ENCODE measurements around the gene ATRNL1.
"Not testable (repeated sequence)": the region's sequence is repeated elsewhere in the genome, so short reads cannot be mapped to it uniquely, and the experiment has no call there.

The ATRNL1 gene

DNA sequence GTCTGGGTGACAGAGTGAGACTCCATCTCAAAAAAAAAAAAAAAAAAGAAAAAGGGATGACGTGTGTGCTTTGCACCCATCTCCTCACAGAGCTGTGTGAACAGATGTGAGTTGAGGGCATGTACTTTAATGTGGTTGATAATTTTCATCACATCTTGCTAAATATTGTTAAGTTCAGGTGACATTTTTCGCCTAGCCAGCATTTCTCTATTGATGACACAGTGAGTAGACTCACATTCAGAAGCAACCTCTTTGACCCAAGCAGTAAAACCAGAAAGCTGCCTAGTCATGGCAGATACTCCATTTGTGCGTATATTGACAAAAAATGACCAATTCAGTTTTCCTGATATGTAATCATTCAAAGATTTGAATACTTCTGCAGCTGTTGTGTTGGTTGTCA, 126.0 kb downstream of the ATRNL1 start:
- no peak for DNase-seq (ENCODE audit: low spot score)

DNA sequence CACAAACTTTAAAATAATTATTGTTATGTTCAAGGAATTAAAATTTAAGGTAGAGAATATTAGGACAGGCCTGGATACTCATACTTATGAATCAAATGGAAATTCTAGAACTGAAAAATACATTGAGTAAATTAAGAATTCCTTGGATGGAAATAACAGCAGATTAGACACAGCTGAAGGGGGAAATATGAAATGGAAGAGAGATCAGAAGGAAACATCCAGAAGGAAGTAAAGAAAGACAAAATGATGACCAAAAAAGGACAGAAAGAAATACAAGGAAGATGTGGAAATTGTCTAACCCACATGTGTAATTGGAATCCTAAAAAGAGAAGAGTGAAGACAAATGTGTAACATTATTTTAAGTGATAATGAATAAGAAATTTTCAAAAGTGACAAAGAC, 128.9 kb downstream of the ATRNL1 start:
- no peak for DNase-seq (ENCODE audit: low spot score)

GRCh38 chr10:115239761-115240160, 146.6 kb downstream of the ATRNL1 start:
- DNase-seq (ENCODE audit: low spot score) = peak; percentile 36

DNA sequence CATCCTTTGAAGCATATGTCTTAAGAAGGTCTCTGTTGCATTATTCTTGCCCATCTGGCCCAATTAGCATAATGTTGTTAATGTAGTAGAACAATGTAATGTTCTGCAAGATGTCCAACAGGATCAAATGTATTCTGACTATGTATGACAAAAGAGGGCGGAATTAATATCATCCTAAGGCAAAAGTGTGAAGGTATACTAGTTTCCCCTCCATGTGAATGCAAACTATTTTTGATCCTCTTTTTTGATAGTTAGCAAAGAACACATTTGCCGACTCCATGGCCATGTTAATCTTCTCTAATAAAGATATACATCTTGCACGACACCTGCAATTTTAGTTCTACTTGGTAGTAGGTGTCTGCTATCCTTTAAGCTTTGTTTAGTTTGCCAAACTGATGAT, 157.6 kb downstream of the ATRNL1 start:
- no peak for DNase-seq (ENCODE audit: low spot score)

GRCh38 chr10:115253765-115254164, 160.6 kb downstream of the ATRNL1 start:
- DNase-seq (ENCODE audit: low spot score) = not testable (repeated sequence)

DNA sequence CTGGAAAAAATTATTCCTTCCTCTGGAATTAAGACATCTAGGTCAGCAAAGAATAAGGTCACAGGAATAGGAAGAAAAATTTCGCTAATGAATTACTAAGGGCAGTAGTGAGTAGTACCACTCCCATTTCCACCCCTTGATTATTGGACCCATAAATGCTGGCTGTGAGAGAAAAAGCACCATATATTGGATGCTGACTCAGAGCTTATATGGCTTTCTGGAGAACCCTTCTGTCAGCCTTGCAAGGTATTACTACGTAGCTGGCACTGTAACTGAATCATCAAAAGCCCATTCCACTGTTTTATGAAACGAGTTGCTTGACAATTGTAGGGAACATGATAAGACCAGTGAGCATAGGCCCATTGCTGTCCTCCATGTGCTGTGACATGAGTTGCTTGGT, 179.3 kb downstream of the ATRNL1 start:
- DNase-seq (ENCODE audit: low spot score) = no peak

DNA sequence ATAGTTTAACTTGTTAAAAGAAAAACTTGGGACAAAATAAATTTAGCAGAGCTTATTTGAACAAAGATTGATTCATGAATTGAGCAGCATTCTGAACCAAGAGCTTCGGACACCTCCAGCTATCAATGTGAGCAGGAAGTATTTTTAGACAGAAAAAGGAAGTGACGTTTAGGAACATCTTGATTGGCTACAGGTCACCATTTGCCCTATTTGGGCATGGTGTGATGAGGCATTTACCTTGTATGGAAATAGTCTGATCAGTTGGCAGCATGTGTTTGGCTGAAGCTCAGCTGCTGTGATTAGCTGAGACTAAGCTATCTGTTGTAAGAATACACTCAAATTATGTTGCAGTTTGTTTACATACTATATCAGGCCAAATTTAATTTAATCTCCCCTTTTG, 185.1 kb downstream of the ATRNL1 start:
- DNase-seq (ENCODE audit: low spot score) = no peak

GRCh38 chr10:115295213-115295805, 202.1 kb downstream of the ATRNL1 start:
- DNase-seq (ENCODE audit: low spot score) = no peak

- no peak for DNase-seq (ENCODE audit: low spot score)
Observed at GRCh38 chr10:115300080-115300479, 206.9 kb downstream of the ATRNL1 start.

DNA sequence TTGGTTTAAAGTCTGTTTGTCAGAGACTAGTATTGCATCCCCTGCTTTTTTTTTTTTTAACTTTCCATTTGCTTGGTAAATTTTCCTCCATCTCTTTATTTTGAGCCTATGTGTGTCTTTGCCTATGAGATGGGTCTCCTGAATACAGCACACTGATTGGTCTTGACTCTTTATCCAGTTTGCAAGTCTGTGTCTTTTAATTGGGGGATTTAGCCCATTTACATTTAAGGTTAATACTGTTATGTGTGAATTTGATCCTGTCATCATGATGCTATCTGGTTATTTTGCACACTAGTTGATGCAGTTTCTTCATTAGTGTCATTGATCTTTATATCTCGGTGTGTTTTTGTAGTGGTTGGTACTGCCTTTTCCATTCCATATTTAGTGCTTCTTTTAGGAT, 226.5 kb downstream of the ATRNL1 start:
- DNase-seq (ENCODE audit: low spot score) = not testable (repeated sequence)

GRCh38 chr10:115321360-115321759, 228.2 kb downstream of the ATRNL1 start:
- DNase-seq (ENCODE audit: low spot score) = no peak

DNA sequence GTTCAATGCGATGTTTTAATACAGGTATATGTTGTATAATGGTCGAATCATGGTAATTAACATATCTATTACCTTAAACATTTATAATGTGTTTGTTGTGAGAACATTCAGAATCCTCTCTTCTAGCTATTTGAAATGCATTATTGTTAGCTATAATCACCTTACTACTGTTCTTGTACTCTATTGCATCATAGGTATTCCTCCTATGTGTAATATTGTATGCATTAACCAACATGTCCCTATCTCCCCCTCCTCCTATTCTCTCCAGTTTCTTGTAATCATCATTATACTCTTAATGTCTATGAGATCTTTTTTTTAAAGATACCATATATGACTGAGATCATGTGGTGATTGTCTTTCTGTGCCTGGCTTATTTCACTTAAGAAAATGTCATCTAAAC, 235.2 kb downstream of the ATRNL1 start:
- DNase-seq (ENCODE audit: low spot score) = no peak

DNA sequence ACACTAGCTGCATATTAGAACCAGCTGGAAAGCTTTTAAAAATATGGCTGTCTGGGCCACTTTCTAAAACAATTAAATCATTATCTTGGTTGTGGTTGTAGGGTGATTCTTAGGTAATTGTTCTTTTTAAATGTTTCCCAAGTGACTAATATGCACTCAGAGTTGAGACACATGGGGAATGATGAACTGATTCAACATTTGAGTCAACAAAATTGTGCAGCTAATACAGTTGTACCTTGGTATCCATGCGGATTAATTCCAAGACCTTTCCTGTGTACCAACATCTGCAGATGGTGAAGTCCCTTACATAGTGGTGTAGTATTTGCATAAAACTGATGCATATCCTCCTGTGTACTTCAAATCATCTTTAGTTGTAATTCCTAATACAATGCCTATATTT, 242.2 kb downstream of the ATRNL1 start:
- no peak for DNase-seq (ENCODE audit: low spot score)

- DNase-seq (ENCODE audit: low spot score) = peak; percentile 35
Observed at GRCh38 chr10:115355162-115355760, 262.1 kb downstream of the ATRNL1 start.

GRCh38 chr10:115367920-115368319, 274.8 kb downstream of the ATRNL1 start:
- DNase-seq (ENCODE audit: low spot score) = not testable (repeated sequence)

- DNase-seq (ENCODE audit: low spot score) = no peak
Observed at GRCh38 chr10:115379064-115379463, 285.9 kb downstream of the ATRNL1 start.

DNA sequence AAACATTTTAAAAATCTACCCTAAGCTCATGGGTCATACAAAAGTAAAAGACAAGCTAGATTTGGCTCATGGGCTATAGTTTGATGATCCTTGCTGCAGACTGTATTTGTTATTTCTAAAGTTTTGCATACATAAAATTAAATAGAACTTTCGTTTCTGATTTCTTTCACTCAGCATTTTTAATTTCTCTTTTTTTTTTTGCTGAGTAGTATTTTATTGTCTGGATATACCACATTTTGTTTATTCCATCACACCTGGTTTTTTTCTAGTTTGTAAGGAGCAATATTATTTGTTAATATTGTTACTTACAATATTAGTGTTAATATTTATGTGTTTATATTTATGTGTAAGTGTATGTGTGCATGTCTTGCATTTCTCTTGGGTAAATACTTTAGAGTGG, 291.5 kb downstream of the ATRNL1 start:
- no peak for DNase-seq (ENCODE audit: low spot score)

DNA sequence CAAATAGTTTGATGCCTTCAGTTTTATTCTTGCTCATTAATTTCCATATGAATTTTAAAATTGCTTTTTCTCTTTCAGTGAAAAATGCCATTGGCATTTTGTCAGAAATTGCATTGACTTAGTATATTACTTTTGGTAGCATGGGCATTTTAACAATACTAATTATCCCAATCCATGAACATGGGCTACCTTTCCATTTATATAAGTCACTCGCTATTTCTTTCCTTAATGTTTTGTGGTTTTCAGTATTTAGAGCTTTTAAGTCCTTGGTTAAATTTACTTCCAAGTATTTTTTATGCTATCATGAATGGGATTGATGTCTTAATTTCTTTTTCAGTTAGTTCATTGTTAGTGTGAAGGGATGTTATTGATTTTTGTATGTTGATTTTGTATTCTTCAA, 297.4 kb downstream of the ATRNL1 start:
- no peak for DNase-seq (ENCODE audit: low spot score)

DNA sequence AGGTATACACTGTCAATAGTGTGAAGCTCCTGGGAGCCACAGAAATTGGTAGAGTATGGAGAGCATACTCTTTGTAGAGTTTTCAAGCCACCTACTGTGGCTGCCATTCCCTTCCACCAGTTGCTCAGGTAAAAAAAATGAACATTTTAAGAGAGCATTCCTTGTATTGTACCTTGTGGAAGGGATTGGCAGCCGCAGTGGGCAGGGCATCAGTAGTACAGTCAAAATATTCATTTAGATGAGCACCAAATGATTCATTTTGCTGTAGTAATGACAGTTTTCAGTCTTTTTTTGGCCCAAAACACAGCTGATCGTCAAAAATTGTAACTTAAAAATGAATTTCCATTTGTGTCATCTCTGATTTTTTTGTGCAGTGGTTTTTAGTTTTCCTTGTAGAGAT, 304.9 kb downstream of the ATRNL1 start:
- no peak for DNase-seq (ENCODE audit: low spot score)

DNA sequence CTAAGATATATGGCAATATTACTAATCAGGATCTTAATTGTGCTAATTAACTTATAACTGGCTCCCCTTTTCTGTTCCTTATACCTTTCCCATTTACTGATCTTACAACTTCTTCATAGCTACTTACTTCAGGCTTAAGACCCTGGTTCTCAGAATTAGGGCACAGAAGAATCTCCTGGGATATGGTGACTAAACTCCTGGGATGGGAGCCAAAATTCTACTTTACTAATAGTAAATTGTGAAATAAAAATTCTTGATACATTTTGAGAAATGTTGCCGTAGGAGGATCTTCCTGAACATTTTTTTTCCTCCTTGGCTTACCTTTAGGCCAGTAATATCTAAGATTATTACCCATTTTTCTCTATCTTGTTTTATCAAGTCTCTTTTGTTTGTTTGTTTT, 309.5 kb downstream of the ATRNL1 start:
- peak; percentile 13 for DNase-seq (ENCODE audit: low spot score)

- DNase-seq (ENCODE audit: low spot score) = not testable (repeated sequence)
Observed at GRCh38 chr10:115405838-115406237, 312.7 kb downstream of the ATRNL1 start.

GRCh38 chr10:115409347-115409746, 316.2 kb downstream of the ATRNL1 start:
- no peak for DNase-seq (ENCODE audit: low spot score)

DNA sequence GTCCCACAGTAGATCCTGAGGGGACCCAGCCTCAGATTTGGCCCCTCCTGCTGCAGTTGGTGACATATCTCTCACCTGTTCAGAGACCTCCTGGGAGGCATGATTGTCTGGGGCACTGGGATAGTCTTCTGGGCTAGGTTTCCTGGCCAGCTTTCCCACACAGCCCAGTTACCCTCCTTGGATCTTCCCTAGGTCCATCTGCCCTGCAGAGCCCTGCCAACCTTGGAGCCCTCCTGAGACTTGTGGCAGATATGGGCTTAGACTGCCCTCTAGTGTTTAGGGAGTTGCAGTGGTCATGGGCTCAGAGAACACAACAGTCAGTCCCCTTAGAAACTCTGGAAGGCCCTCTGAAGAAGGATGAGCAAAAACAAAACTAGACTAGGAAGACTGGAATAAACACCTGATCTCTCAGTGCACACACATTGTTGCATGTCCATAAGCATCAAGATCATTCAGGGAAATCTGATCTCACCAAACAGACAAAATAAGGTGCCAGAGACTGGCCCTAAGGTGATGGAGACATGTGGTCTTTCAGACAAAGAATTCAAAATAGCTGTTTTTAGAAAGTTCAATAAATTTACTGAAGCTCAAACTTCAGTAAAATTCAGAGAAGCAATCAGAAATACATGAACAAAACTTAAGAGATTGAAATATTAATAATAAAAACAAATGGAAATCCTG, 324.6 kb downstream of the ATRNL1 start:
- DNase-seq (ENCODE audit: low spot score) = peak; percentile 13

- DNase-seq (ENCODE audit: low spot score) = no peak
Observed at GRCh38 chr10:115422624-115423023, 329.5 kb downstream of the ATRNL1 start.

All from COLO829 (cell line).